Neural cell (in vitro differentiated cells): ENCODE measurements around the gene SMCHD1.
"Not testable (repeated sequence)": the region's sequence is repeated elsewhere in the genome, so short reads cannot be mapped to it uniquely, and the experiment has no call there.

Source experiments
- CTCF ChIP-seq: fragments of 450-650 bp; IDR thresholded peaks from 2 replicates; pipeline ENCODE4 v1.5.1; 2014; ENCODE audit warnings: antibody characterized with exemption, mild to moderate bottlenecking, moderate library complexity; ENCODE audit not compliant: poor library complexity, severe bottlenecking
- EP300 ChIP-seq: fragments of 450-650 bp; conservative IDR thresholded peaks from 2 replicates; pipeline ENCODE4 v1.6.1; 2014; ENCODE audit warnings: antibody characterized with exemption, mild to moderate bottlenecking, moderate library complexity; ENCODE audit not compliant: poor library complexity, severe bottlenecking
- EZH2 ChIP-seq: fragments of 200-600, 300-800 bp; shearing (Covaris generic), sonication (generic); IDR thresholded peaks from 2 replicates; pipeline ENCODE4 v1.6.1; 2014; ENCODE audit warnings: antibody characterized with exemption, low read length, borderline replicate concordance, mild to moderate bottlenecking; ENCODE audit not compliant: insufficient read depth, poor library complexity, severe bottlenecking
- POLR2AphosphoS5 ChIP-seq: IDR thresholded peaks from 2 replicates; pipeline ENCODE4 v1.6.1; 2012
- RAD21 ChIP-seq: fragments of 450-650 bp; conservative IDR thresholded peaks from 2 replicates; pipeline ENCODE4 v1.6.1; 2014; ENCODE audit warnings: antibody characterized with exemption, mild to moderate bottlenecking, moderate library complexity
- REST ChIP-seq: IDR thresholded peaks from 2 replicates; pipeline ENCODE4 v1.6.1; 2012; ENCODE audit warnings: borderline replicate concordance

GRCh38 chr18:2662288-2662687 lies 6.8 kb downstream of the SMCHD1 start:
- TF ChIP-seq REST, POLR2AphosphoS5, CTCF, EZH2, EP300, RAD21: not testable (repeated sequence)
